ENCODE results near the gene STX8.

STX8 gene

DNA sequence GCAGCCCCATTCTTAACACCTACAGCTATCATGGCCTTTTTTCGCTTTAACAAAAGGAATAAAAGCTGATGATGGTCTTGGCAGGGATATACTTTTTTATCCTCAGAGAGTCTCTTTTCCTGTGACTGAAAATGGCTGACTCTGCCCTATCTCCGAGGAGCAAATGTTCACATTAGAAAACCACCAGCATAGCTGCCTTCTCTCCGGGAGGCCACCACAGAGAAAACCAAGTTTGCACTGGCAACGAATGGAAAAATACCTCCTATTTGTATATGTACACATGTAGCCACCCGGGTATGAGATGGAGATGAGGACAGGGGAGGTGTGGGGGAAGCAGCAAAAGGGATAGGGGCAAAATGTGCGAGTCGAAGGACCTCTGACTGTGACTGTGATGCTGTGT lies 88.2 kb downstream of the STX8 start:
- Histone ChIP-seq H3K4me3 (no peak overlapping the region), H3K27me3 (no peaks in the 10 kb centered on the region), H3K9me3 (no peaks in the 10 kb centered on the region), H3K27ac (no peak overlapping the region), H3K4me1 (no peaks in the 10 kb centered on the region), H3K36me3 (peaks cover 0 to 30% (median 17%) of the 10 kb centered on the region in 3 donors)
- TF ChIP-seq CTCF (IDR thresholded peaks at IDR 0.05), result no peak
- intact Hi-C loops (cut with DNase I; ENCODE audit: low total_unique reads), result no loop called here
- DNase-seq, result no peak

- intact Hi-C loops (cut with DNase I; ENCODE audit: low total_unique reads), result no loop called here
- Histone ChIP-seq H3K27ac (no peak overlapping the region), H3K9me3 (no peaks in the 10 kb centered on the region), H3K4me3 (no peak overlapping the region), H3K4me1 (no peaks in the 10 kb centered on the region), H3K36me3 (peaks cover 0 to 10% (median 0%) of the 10 kb centered on the region in 3 donors), H3K27me3 (no peaks in the 10 kb centered on the region)
- no peak for DNase-seq
- no peak for TF ChIP-seq CTCF (IDR thresholded peaks at IDR 0.05)
These were observed 90.8 kb downstream of the STX8 start for GRCh38 chr17:9484789-9485188.

DNA sequence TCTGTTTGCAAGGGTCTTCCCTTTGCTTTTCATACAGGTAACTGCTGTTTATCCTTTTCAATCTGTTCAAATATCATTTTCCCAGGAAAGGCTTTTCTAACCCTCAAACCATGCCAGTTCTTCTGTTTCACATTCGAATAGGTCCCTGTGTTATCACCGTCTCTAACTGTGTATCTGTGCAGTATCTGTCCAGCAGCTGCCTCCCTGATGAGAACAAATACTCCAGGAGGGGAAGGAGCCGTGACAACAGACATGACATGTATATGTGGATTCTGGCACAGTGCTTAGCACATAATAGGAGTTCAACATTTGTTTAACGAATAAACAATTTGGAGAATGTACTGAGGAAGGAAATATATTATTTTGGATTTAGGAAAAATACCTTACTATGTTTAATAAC lies 95.7 kb downstream of the STX8 start:
- intact Hi-C loops (cut with DNase I; ENCODE audit: low total_unique reads), result no loop called here
- TF ChIP-seq CTCF (IDR thresholded peaks at IDR 0.05), result no peak
- no peak for DNase-seq
- no peak overlapping the region for H3K4me3 ChIP-seq
- H3K9me3 ChIP-seq, result no peaks in the 10 kb centered on the region
- H3K27ac ChIP-seq, result no peak overlapping the region
- H3K27me3 ChIP-seq, result no peaks in the 10 kb centered on the region
- no peaks in the 10 kb centered on the region for H3K36me3 ChIP-seq
- H3K4me1 ChIP-seq, result no peaks in the 10 kb centered on the region

DNA sequence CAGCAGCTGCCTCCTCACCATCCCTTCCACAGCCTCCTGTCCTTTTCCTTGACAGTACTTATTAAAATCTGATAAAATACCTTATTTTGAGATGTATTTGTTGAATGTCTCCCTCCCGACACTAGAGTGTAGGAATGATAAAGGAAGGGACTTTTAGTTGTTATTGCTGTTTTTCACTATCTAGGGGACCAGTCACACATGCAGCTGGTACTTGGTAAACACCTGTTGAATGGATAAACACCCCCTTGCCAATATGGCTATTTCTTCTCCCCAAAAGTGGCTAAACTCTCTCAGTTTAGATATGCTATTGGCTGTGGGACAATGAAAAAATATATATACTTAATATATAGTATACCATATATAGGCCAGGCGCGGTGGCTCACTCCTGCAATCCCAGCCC lies 96.7 kb downstream of the STX8 start:
- H3K4me3 ChIP-seq, result no peak overlapping the region
- TF ChIP-seq CTCF (IDR thresholded peaks at IDR 0.05), result no peak
- intact Hi-C loops (cut with DNase I; ENCODE audit: low total_unique reads), result no loop called here
- H3K36me3 ChIP-seq, result no peaks in the 10 kb centered on the region
- no peaks in the 10 kb centered on the region for H3K9me3 ChIP-seq
- no peaks in the 10 kb centered on the region for H3K4me1 ChIP-seq
- no peak overlapping the region for H3K27ac ChIP-seq
- no peak for DNase-seq
- H3K27me3 ChIP-seq, result no peaks in the 10 kb centered on the region

DNA sequence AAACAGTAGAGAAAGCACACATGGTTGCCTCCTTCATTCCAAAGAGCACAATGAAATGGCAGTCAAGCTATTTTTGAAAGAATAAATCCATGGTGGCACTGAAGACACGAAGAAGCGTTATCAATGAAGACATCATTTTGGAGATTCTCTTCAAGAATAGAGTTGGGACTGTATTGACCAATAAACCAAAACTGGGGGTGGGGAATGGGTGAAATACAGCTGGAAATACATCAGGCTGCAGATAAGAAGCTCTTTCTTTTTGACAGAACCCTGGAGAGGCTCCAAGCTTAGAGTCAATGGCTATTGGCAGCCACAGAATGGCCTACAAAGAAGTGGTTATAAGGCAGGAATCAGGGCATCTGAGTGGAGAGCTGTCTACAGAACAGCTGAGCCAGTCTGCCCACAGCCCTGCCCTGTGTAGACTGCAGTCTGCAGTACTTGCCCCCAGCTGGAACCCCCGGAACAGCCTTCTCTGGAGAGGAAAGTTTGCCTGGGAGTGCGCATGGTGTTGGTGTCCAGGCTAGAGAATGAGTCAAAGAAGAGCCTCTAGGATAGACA lies 100.4 kb downstream of the STX8 start:
- intact Hi-C loops (cut with DNase I; ENCODE audit: low total_unique reads), result no loop called here
- no peaks in the 10 kb centered on the region for H3K36me3 ChIP-seq
- no peak for DNase-seq
- TF ChIP-seq CTCF (IDR thresholded peaks at IDR 0.05), result no peak
- no peak overlapping the region for H3K27ac ChIP-seq
- no peaks in the 10 kb centered on the region for H3K4me1 ChIP-seq
- H3K4me3 ChIP-seq, result no peak overlapping the region
- no peaks in the 10 kb centered on the region for H3K27me3 ChIP-seq
- no peaks in the 10 kb centered on the region for H3K9me3 ChIP-seq

GRCh38 chr17:9473711-9474110 lies 101.9 kb downstream of the STX8 start:
- DNase-seq, result no peak

More at GRCh38 chr17:9473711-9474110, 101.9 kb downstream of the STX8 start:
- Histone ChIP-seq H3K36me3 (no peaks in the 10 kb centered on the region), H3K4me1 (no peaks in the 10 kb centered on the region), H3K27ac (no peak overlapping the region), H3K4me3 (no peak overlapping the region), H3K27me3 (no peaks in the 10 kb centered on the region), H3K9me3 (no peaks in the 10 kb centered on the region)
- no peak for TF ChIP-seq CTCF (IDR thresholded peaks at IDR 0.05)
- intact Hi-C loops (cut with DNase I; ENCODE audit: low total_unique reads), result no loop called here
